ENCODE results near the gene CLIC5. TPM values are rescaled to one million over a fixed set of nuclear protein-coding genes. Genes with fewer than 3 reads are reported as not detected.

Gene CLIC5
- total RNA-seq, 2 experiments from 2014 or later = 6.0 to 6.4 TPM

DNA sequence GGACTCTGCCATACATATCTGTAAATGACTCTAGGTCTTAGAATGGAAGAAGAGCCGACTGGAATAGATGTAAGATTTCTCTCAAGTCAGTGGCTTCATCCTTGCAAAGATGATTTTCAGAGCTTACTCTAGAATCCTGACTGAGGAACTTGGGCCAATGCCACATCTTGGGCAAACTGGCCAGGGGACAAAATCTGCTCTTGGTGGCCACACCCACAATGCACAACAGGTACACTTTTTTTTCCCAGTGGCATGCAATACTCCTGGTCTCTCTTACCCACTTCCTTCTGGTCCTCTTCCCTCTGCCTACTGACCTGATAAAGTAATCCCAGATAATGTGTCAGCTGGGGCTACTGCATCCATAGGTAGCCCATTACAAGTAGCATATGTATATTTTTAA, 13.4 kb downstream of the CLIC5 start:
- ATAC-seq (ENCODE audit: low read depth) (no peak), DNase-seq (no peak)
- Mint-ChIP-seq H3K4me1 (no peaks in the 10 kb centered on the region), H3K36me3 (no peaks in the 10 kb centered on the region), H3K9me3 (no peaks in the 10 kb centered on the region), H3K27ac (no peak overlapping the region), H3K27me3 (peaks cover 2% of the 10 kb centered on the region), H3K4me3 (no peak overlapping the region)
- POLR2A ChIA-PET = no interaction called here

DNA sequence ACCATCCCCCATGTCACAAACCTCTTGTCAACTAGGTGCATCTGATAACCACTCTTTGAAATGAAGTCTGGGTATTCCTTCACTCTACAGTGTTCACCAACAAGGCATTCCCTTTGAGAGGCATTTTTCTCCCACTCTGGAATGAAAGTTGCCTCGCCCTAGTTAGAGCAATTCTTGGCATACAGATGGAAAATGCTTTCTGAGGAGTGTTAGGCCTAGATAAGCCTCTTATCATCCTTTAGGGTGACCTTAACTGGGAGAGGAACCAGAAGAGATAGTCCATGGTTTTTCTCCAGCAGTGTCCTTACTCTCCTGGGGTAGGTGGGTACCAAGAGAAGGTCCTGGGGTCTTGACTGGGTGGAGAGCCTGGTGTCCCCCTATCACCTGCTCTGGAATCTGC, 14.8 kb downstream of the CLIC5 start:
- Mint-ChIP-seq H3K36me3 (no peaks in the 10 kb centered on the region), H3K27ac (no peak overlapping the region), H3K4me3 (no peak overlapping the region), H3K4me1 (no peaks in the 10 kb centered on the region), H3K27me3 (no peaks in the 10 kb centered on the region), H3K9me3 (no peaks in the 10 kb centered on the region)
- DNase-seq (no peak), ATAC-seq (ENCODE audit: low read depth) (no peak)
- POLR2A ChIA-PET = no interaction called here

GRCh38 chr6:45998524-45998923, 17.1 kb downstream of the CLIC5 start:
- Mint-ChIP-seq H3K4me1 (no peaks in the 10 kb centered on the region), H3K27ac (no peak overlapping the region), H3K4me3 (no peak overlapping the region), H3K27me3 (no peaks in the 10 kb centered on the region), H3K36me3 (no peaks in the 10 kb centered on the region), H3K9me3 (no peaks in the 10 kb centered on the region)
- no peak for DNase-seq
- no peak for ATAC-seq (ENCODE audit: low read depth)
- POLR2A ChIA-PET = no interaction called here

- DNase-seq (no peak), ATAC-seq (ENCODE audit: low read depth) (no peak)
- no peaks in the 10 kb centered on the region for H3K36me3 Mint-ChIP-seq
- H3K9me3 Mint-ChIP-seq = no peaks in the 10 kb centered on the region
- POLR2A ChIA-PET = no interaction called here
- no peaks in the 10 kb centered on the region for H3K27me3 Mint-ChIP-seq
- H3K27ac Mint-ChIP-seq = no peak overlapping the region
- H3K4me3 Mint-ChIP-seq = no peak overlapping the region
- H3K4me1 Mint-ChIP-seq = no peaks in the 10 kb centered on the region
These were observed 17.7 kb downstream of the CLIC5 start for GRCh38 chr6:45997875-45998506.

GRCh38 chr6:45991189-45991588, 24.5 kb downstream of the CLIC5 start:
- DNase-seq (no peak), ATAC-seq (ENCODE audit: low read depth) (no peak)
- Mint-ChIP-seq H3K4me3 (no peak overlapping the region), H3K27ac (no peak overlapping the region), H3K9me3 (no peaks in the 10 kb centered on the region), H3K27me3 (no peaks in the 10 kb centered on the region), H3K36me3 (no peaks in the 10 kb centered on the region), H3K4me1 (no peaks in the 10 kb centered on the region)
- POLR2A ChIA-PET = no interaction called here

- Mint-ChIP-seq H3K27ac (no peak overlapping the region), H3K27me3 (no peaks in the 10 kb centered on the region), H3K36me3 (peaks cover 2% of the 10 kb centered on the region), H3K9me3 (no peaks in the 10 kb centered on the region), H3K4me1 (peaks cover under 1% of the 10 kb centered on the region), H3K4me3 (no peak overlapping the region)
- POLR2A ChIA-PET = interaction anchor here (1.0 kb wide), 1 partner anchor 20 kb away, joined by 4 read pairs; no protein-coding TSS in a partner anchor
- DNase-seq (no peak), ATAC-seq (ENCODE audit: low read depth) (no peak)
These were observed 25.5 kb downstream of the CLIC5 start for GRCh38 chr6:45990162-45990561.

- H3K4me3 Mint-ChIP-seq = no peak overlapping the region
- H3K4me1 Mint-ChIP-seq = peaks cover 3% of the 10 kb centered on the region
- no peaks in the 10 kb centered on the region for H3K9me3 Mint-ChIP-seq
- H3K36me3 Mint-ChIP-seq = peaks cover 2% of the 10 kb centered on the region
- no peaks in the 10 kb centered on the region for H3K27me3 Mint-ChIP-seq
- POLR2A ChIA-PET = no interaction called here
- ATAC-seq (ENCODE audit: low read depth) (no peak), DNase-seq (no peak)
- H3K27ac Mint-ChIP-seq = no peak overlapping the region
These were observed 27.0 kb downstream of the CLIC5 start for GRCh38 chr6:45988635-45989034.

DNA sequence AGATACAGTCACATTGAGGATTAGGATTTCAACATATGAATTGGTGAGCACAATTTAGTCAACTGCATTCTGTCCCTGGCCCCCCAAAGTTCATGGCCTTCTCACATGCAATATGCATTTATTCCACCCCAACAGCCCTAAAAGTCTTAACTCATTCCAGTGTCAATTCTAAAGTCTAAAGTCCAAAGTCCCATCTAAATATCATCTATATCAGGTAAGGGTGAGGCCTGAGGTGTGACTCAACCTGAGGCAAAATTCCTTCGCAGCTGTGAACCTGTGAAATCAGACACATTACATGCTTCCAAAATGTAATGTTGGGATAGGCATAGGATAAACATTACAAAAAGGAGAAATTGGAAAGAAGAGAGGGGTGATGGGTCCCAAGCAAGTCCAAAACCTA, 27.8 kb downstream of the CLIC5 start:
- ATAC-seq (ENCODE audit: low read depth) = no peak
- Mint-ChIP-seq H3K27ac (no peak overlapping the region), H3K4me1 (peaks cover 3% of the 10 kb centered on the region), H3K36me3 (peaks cover 2% of the 10 kb centered on the region), H3K27me3 (no peaks in the 10 kb centered on the region), H3K4me3 (no peak overlapping the region), H3K9me3 (no peaks in the 10 kb centered on the region)
- no peak for DNase-seq
- POLR2A ChIA-PET = no interaction called here

DNA sequence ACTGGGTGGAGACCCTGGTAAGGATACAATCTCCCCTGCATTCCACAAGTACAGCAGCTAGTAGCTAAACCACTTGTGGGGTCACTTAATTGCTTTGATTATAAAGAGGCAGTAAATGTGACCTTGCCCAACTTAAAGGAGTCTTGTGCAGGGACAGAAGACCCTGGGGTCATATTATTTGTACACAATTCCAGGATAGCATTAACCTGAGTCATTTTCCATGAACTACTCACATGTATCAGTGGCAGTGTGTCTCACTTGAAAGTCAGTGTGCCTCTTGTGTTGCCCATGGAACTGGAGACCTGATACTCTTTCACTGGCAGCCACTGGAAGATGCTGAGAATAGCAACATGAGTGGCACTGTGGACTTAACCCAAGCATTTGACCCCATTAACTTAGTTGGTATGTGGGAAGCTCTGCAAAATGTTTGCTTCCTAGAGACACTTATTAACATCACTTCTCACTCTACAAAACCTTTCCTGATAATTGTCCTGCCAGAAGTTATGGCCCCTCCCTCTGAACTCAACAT, 28.9 kb downstream of the CLIC5 start:
- POLR2A ChIA-PET = no interaction called here
- Mint-ChIP-seq H3K27ac (no peak overlapping the region), H3K4me1 (peaks cover 3% of the 10 kb centered on the region), H3K36me3 (peaks cover 2% of the 10 kb centered on the region), H3K9me3 (no peaks in the 10 kb centered on the region), H3K27me3 (no peaks in the 10 kb centered on the region), H3K4me3 (no peak overlapping the region)
- ATAC-seq (ENCODE audit: low read depth) = no peak
- DNase-seq = no peak

DNA sequence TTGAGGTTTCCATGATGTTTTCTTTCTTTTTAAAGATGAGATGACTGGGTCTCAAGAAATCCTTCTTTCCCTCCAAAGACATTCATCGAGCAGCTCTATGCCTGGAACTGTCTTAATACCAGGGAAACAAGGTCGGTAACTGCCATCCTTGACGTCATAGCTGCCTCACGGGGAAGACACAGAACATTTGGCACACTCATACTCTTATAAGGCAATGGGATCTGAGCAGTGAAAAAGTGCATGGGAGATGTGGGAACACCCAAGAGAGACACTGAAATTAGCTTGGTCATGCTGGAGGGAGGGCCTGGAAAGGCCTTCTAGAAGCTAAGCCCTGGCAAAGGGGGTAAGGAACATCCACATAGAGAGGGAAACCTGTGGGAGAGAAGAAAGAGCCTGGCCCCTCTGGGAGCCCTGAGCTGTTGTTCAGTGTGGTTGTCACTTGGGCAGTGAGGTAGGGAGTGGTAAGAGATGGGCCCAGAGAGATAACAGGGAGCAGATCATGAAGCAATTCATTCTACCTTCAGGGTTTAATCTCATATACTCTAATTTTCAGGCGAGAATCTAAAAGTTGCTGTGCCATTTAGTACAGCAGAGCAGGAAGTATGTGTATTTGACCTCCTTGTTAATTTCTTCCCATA, 30.8 kb downstream of the CLIC5 start:
- Mint-ChIP-seq H3K36me3 (peaks cover 2% of the 10 kb centered on the region), H3K27ac (no peak overlapping the region), H3K4me3 (no peak overlapping the region), H3K27me3 (no peaks in the 10 kb centered on the region), H3K4me1 (peaks cover 4% of the 10 kb centered on the region), H3K9me3 (no peaks in the 10 kb centered on the region)
- DNase-seq = no peak
- ATAC-seq (ENCODE audit: low read depth) = no peak
- POLR2A ChIA-PET = no interaction called here

- no peak for ATAC-seq (ENCODE audit: low read depth)
- H3K27me3 Mint-ChIP-seq = no peaks in the 10 kb centered on the region
- POLR2A ChIA-PET = no interaction called here
- H3K4me1 Mint-ChIP-seq = peaks cover 4% of the 10 kb centered on the region
- no peak overlapping the region for H3K27ac Mint-ChIP-seq
- H3K4me3 Mint-ChIP-seq = no peak overlapping the region
- H3K9me3 Mint-ChIP-seq = no peaks in the 10 kb centered on the region
- no peak for DNase-seq
- peaks cover 2% of the 10 kb centered on the region for H3K36me3 Mint-ChIP-seq
These were observed 31.3 kb downstream of the CLIC5 start for GRCh38 chr6:45984347-45984746.

DNA sequence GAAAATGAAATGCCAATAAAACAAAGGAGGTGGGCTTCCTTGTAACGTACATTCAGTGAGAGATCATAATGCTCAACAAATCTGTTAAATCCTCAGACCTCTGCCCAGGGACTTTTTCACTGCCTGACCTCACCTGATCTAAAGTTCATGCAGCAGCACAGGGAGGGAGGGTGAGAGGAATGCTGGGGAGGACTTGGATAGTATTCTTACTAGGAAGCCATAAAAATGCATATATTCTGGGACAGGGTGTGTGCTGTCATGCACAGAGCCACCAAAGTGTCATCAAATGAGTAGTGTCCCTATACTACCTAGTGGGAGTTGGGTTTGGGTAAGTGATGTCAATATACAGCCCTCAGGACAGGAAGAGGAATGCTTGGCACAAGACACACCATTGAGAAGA, 32.6 kb downstream of the CLIC5 start:
- DNase-seq (no peak), ATAC-seq (ENCODE audit: low read depth) (no peak)
- Mint-ChIP-seq H3K4me1 (peaks cover 4% of the 10 kb centered on the region), H3K4me3 (no peak overlapping the region), H3K27me3 (no peaks in the 10 kb centered on the region), H3K27ac (no peak overlapping the region), H3K9me3 (no peaks in the 10 kb centered on the region), H3K36me3 (peaks cover 2% of the 10 kb centered on the region)
- POLR2A ChIA-PET = no interaction called here

DNA sequence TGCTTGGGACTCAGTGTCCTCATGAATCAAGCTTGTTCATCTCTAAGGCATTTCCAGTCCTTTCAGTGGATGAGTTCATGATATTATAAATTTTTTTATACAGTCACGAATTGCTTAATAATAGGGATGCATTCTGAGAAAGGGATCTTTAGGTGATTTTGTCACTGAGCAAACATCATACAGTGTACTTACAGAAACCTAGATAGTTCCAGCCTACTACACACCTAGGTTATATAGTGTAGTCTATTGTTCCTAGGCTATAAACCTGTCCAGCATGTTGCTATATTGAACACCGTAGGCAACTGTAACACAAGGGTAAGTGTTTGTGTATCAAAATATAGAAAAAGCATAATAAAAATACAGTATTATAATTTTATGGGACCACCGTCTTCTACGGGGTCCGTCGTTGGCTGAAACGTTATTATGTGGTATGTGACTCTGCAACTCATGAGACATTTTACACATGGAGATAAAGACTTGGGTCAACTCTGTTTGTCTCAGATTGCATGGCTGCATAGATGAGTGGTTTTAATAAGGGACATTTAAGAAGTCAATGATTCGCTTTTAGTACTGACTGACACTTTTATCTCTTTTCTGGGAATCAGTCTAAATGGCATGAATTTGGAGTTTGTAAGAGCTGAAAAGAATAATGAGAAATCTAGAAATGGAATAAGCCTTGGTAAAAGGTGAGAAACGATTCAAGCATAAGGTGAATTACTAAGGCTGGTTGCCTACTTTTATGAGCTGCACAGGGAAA, 33.2 kb downstream of the CLIC5 start:
- Mint-ChIP-seq H3K4me1 (peaks cover 4% of the 10 kb centered on the region), H3K4me3 (no peak overlapping the region), H3K27me3 (peaks cover 5% of the 10 kb centered on the region), H3K9me3 (no peaks in the 10 kb centered on the region), H3K27ac (no peak overlapping the region), H3K36me3 (peaks cover 2% of the 10 kb centered on the region)
- DNase-seq (no peak), ATAC-seq (ENCODE audit: low read depth) (no peak)
- POLR2A ChIA-PET = no interaction called here

- POLR2A ChIA-PET = no interaction called here
- H3K4me3 Mint-ChIP-seq = no peak overlapping the region
- no peak overlapping the region for H3K27ac Mint-ChIP-seq
- no peaks in the 10 kb centered on the region for H3K9me3 Mint-ChIP-seq
- H3K36me3 Mint-ChIP-seq = peaks cover 2% of the 10 kb centered on the region
- peaks cover 4% of the 10 kb centered on the region for H3K4me1 Mint-ChIP-seq
- H3K27me3 Mint-ChIP-seq = peaks cover 6% of the 10 kb centered on the region
- DNase-seq (no peak), ATAC-seq (ENCODE audit: low read depth) (no peak)
These were observed 34.6 kb downstream of the CLIC5 start for GRCh38 chr6:45981046-45981445.

Measured in activated naive CD8-positive, alpha-beta T cell treated with anti-CD3 and anti-CD28 coated beads, Interleukin-2, amount 10 ng/mL, durations not matched to agents 7 days and 5 days (primary cell).